HS-27A (cell line): Measurements from ENCODE around the gene STARD5.

ENCODE experiments used
- DNase-seq: peaks from one replicate; pipeline ENCODE4 v3.0.0-alpha.2; 2012; ENCODE audit warnings: low read depth, missing footprints

Gene STARD5

GRCh38 chr15:81311752-81312464, 12.0 kb downstream of the STARD5 start:
- no peak for DNase-seq

DNA sequence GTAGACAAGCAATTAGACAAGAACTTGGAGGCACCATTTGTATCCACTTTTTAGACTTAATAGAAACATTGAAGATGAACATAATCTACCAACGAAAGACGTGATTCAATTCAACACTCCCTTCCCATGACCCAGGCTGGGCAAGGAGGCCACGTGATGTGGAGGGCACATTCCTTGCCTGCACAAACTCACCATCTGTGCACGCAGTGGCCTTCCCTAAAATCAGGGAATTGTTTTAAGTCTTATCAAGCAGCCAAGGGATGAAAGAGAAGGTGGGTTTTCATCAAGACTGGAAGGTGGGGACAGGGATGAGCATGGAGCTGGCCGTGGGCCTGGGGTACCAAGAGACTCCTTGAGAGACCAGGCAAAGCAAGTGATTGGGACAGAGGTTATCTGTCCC, 13.5 kb downstream of the STARD5 start:
- DNase-seq: no peak

DNA sequence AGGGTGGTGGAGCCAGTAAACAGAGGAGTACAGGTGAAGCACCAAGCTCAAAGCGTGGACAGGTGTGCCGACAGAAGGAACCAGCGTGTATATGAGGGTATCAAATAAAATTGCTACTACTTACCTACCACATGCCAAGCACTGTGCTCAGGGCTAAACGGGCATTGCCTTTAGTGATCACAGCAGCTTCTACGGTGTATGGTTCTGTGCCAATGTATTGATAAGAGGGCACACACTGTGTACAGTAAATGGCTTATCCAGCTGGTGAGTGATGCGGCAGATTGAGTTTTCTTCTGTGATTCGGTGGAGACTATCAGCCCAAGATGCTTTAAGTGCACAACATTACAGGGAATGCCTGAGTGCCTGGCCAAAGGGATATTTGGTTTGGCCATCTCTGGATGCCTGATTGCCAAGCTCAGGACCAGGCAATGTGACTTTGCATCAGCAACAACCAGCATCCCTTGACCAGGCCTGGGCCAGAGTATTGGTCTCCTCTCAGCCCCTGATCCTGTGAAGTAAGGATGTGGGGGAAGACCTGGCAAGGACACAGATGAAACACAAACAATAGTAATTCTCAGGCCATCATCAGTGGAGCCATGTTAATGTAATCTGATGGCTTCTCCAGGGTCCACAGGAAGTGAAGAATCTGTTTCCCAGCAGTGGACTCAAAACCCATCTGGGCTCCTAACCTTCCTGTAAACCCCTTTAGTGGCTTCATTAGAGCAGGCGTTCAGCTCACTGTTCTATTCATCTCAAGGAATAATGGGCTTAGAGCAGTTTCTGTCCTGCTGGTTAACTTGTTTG, 14.1 kb downstream of the STARD5 start:
- no peak for DNase-seq

- no peak for DNase-seq
Measured at GRCh38 chr15:81308260-81308659, 15.7 kb downstream of the STARD5 start.

- no peak for DNase-seq
Measured at GRCh38 chr15:81304226-81304625, 19.7 kb downstream of the STARD5 start.

DNA sequence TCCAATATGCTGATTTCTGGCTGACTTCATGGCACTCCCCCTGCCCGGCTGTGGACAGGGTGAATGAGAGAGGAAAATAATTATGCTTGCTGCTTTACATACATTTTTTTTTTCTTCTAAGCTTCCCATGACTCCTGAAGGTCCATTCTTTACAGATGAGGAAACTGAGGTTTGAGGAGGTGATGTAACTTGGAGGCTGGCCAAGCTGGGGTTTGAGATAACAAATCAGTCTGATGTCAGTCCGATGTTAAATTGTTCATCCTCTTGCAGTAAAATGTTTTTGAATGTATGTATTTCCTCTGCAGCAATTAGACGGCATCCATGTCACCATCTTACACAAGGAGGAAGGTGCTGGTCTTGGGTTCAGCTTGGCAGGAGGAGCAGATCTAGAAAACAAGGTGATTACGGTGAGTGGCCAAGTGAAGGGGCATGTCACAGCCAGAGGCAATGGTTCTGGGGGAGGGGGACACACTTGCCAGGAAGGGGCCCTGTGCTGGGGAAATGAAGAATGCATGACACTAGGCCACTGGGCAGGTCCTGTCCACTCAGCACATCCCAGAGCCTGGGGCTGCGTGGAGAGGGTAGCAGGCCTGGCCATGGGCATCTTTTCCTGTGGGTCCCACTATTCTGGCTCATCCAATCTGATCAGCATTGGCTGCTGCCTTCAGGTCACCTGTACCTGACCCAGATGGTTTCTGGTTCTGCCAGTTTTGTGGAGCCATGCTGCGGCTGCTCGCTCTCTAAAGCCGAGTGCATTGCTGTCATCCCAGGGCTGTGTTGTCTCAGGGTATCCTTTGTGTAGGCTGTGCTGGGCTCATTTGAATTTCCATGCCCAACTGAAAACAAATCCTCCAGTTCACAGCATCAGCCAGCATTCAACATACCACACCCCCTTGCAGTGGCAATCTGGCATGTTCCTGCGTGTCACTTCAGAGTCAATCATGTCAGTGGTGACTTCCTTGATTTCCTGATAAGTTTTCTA, 20.4 kb downstream of the STARD5 start:
- DNase-seq: no peak

GRCh38 chr15:81302701-81303109, 21.2 kb downstream of the STARD5 start:
- DNase-seq: no peak

DNA sequence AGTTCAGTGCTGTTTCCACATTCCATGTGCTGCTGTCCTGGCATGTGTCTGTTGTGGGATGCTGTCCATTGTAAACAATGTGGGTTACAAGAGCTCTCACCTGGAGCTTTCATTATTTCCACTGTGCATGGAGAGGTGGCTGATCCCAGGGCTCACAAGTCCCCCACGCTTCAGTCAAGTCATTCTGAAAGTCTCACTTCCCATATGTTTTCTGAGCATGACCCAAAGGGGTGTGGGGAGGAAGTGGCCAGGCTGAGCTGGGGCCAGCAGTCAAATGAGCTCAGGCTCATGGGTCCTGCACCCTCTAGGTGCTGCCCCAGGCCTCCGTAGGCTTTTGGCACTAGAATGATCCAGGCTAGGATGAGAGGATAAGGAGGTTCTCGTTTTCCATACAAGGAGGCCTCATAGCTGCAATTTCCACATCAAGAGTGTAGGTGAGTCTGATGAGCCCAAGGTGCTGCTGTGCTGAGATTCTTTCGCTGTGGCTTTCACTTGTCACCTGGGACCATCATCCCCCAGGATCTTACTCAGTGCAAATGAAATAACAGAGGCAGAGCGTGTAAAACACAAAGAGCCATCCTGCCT, 22.0 kb downstream of the STARD5 start:
- DNase-seq: no peak

DNA sequence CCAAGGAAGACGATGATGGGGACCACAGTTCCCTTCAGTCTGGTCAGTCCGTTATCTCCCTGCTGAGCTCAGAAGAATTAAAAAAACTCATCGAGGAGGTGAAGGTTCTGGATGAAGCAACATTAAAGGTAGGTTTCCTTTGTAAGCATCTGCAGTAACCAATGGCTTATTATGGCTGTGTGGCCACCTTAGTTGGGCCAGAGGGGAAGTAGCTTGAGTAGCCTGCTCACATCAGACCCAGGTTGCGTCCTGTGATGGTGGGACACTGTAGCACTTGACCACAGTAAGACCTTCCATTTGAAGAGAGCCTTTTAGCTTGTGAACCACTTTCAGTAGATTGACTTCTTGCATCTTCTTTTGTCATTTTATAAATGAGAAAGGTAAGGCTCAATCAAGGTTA, 22.6 kb downstream of the STARD5 start:
- no peak for DNase-seq

GRCh38 chr15:81299630-81300273, 24.2 kb downstream of the STARD5 start:
- DNase-seq: no peak

- DNase-seq: no peak
Measured at GRCh38 chr15:81299156-81299555, 24.8 kb downstream of the STARD5 start.

GRCh38 chr15:81298611-81299010, 25.3 kb downstream of the STARD5 start:
- no peak for DNase-seq

- no peak for DNase-seq
Measured at GRCh38 chr15:81297603-81298575, 26.1 kb downstream of the STARD5 start.

DNA sequence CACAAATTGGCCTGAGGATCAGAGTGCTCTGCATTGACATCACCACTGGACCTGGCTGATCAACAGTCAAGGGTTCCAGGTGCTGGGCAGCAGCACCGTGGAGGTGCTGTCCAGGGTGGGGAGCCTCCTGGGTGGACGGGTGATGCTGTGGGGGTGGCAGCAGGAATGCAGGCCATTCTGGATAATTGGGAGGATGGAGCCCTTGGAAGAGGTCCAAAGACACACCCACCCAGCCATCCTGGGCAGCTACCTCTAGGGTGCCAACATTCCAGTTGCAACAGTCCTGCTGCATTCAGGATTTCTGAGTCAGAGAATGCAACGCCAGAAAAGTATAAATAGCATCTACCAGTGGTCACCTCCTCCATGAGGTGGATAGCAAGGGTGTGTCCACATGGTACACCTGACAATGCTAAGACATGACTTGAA, 26.8 kb downstream of the STARD5 start:
- DNase-seq: peak; percentile 68

GRCh38 chr15:81296673-81297072, 27.3 kb downstream of the STARD5 start:
- no peak for DNase-seq

DNA sequence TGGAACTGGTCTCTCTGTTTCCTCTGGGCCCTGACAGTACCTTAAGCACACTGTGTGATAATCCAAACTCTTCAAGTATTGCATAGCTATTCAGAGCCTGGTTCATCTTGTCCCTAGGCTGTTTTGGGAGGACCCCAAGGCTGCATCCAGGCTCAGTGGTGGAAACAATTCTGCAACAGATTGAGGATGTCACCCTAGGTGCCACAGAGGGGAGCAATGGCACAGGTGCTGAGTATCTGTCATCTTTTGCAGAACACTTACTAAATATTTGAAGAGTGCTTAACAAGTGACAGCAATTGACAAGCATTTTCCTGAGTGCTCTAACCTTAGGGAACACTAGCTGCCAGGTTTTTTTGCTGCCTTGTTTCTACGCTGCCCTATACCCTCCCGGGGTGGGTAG, 27.8 kb downstream of the STARD5 start:
- no peak for DNase-seq

GRCh38 chr15:81295486-81296121, 28.3 kb downstream of the STARD5 start:
- no peak for DNase-seq

DNA sequence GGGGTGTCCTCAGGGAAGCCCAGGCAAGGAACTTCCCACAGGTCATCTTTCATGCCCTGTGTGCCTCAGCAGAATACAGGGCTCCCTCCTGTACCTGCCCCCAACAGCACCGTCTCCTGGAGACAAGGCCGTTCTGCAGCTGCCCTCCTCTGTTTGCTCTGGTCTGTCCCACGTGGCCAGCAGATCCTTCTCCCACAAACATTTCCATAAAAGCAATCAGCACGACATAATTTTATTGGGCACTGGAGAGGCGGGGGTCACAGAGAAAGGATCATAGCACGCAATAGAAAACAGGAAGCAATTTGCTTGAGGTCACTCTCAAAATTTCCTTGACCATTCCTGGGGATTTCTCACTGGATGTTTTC, 29.4 kb downstream of the STARD5 start:
- DNase-seq: no peak

DNA sequence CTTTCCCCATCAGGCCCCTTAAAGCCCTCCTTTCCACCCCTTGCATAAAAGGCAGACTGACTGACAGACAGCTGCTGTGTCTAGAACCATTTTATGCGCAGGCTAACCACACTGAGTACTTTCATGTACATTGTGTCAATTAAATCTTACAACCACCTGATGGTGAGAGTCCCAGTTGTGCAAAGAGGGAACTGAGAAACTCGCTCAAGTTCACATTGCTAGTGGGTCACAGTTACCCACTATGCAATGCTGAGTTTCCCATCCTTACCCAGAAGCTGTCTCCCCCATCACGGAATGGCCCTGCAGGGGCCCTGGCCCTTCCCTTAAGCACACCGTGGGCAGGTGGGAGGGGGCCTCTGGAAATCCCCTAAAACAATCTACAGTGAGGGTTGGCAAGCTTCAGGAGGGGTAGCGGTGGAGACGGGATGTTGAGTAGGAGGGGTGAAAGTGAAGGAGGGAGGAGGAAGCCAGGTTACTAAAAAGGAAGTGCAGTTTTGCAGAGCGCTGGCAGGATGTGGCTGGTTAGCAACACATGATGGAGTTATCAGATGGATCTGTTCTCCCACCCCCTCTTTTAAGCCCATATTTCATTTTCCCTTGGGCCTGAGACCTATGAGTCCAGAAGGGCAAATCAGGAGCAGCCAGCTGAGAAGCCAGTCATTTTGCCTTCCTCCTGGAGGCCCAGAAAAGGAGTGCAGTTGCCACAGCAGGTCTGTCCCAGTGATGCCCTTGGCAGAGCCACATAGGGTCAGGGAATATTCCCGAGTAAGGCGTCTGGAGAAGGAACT, 30.0 kb downstream of the STARD5 start:
- DNase-seq: no peak
